ENCODE data around the gene ZFPM1.

DNA sequence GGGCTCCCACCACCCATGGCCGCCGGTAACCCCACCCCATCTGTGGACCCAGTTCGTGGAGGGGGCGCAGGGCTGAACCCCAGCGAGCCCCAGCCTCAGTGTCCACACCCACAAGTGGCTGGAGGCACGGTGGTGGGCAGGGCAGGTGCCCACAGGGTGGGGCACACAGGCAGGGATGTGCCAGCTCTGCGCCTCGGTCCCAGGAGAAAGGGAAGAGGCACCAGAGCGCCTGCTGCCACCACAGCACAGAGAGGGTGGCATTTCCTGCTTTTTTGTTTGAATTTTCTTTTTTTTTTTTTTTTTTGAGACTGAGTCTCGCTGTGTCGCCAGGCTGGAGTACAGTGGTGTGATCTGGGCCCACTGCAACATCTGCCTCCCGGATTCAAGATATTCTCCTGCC lies 19.0 kb downstream of the ZFPM1 start:
- TF ChIP-seq EZH2phosphoT487 (IDR thresholded peaks at IDR 0.05; ENCODE audit: borderline replicate concordance, low read depth, low read length), result no peak
- TF ChIP-seq, protein P1, sequence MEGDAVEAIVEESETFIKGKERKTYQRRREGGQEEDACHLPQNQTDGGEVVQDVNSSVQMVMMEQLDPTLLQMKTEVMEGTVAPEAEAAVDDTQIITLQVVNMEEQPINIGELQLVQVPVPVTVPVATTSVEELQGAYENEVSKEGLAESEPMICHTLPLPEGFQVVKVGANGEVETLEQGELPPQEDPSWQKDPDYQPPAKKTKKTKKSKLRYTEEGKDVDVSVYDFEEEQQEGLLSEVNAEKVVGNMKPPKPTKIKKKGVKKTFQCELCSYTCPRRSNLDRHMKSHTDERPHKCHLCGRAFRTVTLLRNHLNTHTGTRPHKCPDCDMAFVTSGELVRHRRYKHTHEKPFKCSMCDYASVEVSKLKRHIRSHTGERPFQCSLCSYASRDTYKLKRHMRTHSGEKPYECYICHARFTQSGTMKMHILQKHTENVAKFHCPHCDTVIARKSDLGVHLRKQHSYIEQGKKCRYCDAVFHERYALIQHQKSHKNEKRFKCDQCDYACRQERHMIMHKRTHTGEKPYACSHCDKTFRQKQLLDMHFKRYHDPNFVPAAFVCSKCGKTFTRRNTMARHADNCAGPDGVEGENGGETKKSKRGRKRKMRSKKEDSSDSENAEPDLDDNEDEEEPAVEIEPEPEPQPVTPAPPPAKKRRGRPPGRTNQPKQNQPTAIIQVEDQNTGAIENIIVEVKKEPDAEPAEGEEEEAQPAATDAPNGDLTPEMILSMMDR (conservative IDR thresholded peaks at IDR 0.05; ENCODE audit: low read length), result no peak

All from OCI-LY7 (cell line).